Measurements from ENCODE around the gene APBA1. TPM values are rescaled to one million over a fixed set of nuclear protein-coding genes. Genes with fewer than 3 reads are reported as not detected.
"Not testable (repeated sequence)": the region's sequence is repeated elsewhere in the genome, so short reads cannot be mapped to it uniquely, and the experiment has no call there.

The APBA1 gene
- total RNA-seq, 2 donors from 2014 or later: 11.9 to 14.4 TPM

DNA sequence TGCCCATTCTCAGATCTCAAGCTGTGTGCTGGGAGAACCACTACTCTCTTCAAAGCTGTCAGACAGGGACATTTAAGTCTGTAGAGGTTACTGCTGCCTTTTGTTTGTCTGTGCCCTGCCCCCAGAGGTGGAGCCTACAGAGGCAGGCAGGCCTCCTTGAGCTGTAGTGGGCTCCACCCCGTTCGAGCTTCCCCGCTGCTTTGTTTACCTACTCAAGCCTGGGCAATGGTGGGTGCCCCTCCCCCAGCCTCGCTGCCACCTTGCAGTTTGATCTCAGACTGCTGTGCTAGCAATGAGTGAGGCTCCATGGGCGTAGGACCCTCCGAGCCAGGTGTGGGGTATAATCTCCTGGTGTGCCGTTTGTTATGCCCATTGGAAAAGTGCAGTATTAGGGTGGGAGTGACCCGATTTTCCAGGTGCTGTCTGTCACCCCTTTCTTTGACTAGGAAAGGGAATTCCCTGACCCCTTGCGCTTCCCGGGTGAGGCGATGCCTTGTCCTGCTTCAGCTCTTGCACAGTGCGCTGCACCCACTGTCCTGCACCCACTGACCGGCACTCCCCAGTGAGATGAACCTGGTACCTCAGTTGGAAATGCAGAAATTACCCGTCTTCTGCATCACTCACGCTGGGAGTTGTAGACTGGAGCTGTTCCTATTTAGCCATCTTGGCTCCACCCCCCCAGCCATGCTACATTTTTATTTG, 231.8 kb downstream of the APBA1 start:
- intact Hi-C loops (cut with DNase I, micrococcal nuclease); ATAC-seq: not testable (repeated sequence)
- peak; percentile 15 for DNase-seq

DNA sequence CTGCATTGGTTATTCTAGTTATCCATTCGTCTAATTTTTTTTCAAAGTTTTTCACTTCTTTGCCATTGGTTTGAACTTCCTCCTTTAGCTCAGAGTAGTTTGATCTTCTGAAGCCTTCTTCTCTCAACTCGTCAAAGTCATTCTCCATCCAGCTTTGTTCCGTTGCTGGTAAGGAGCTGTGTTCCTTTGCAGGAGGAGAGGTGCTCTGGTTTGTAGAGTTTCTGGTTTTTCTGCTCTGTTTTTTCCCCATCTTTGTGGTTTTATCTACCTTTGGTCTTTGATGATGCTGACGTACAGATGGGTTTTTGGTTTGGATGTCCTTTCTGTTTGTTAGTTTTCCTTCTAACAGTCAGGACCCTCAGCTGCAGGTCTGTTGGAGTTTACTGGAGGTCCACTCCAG, 232.5 kb downstream of the APBA1 start:
- intact Hi-C loops (cut with DNase I, micrococcal nuclease); DNase-seq; ATAC-seq: not testable (repeated sequence)

DNA sequence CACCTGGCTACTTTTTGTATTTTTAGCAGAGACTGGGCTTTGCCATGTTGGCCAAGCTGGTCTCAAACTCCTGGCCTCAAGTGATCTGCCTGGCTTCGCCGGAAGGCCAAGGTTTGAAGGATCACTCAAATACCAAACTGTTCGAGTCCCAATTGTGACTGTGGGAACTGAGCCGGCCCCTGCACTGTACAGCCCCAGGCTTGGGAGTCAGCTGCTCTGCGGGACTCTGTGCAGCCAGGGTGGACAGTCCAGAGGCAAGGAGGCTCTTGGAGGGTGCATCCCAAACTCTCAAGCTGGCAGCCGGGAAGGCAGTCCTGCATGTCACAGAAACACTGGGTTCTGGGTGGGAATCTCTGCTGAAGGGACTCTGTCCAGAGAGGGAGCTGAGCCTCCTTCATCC, 238.2 kb downstream of the APBA1 start:
- intact Hi-C loops (cut with DNase I, micrococcal nuclease): no loop called here
- DNase-seq: peak in 1 of 2 donors; percentile 7
- ATAC-seq: no peak

DNA sequence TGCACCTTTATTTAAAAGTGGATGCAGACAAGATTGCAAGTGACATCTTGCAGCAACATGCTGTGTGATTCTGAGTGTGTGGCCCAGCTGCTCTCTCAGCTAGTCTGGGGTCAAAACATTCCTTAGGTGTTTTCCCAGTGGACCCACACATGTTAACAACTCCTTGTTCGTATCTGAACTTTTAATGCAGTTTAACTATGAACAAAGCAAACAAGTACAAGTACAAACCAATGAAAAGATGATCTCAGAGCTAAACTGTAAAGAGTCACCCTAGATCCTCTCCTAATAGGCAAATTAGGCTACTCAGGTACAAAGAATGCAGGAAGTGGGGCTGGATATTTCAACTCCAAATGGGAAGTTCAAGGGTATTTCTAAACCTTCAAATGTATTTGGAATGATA, 238.8 kb downstream of the APBA1 start:
- DNase-seq (no peak), ATAC-seq (no peak)
- intact Hi-C loops (cut with DNase I, micrococcal nuclease): no loop called here

DNA sequence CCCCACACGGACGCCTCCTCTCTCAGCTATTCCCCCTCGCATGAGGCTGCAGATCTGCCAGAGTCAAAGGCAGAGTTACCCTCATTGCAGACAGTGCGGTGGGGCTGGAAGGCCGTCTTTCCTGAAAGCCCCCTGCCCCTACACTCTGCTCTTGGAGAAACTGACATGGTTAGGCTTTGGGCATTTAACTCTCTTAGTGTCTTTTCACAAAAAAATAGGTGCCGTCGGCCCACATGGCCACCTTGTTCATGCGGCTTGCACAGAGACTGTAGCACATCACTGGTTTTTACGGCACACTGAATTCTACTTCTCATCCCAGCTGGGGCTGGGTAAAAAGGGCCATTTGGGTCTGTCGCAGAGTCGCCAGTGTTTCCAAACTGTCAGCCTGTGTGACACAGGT, 239.5 kb downstream of the APBA1 start:
- ATAC-seq (no peak), DNase-seq (peak in 1 of 2 donors; percentile 13)
- intact Hi-C loops (cut with DNase I, micrococcal nuclease): no loop called here

DNA sequence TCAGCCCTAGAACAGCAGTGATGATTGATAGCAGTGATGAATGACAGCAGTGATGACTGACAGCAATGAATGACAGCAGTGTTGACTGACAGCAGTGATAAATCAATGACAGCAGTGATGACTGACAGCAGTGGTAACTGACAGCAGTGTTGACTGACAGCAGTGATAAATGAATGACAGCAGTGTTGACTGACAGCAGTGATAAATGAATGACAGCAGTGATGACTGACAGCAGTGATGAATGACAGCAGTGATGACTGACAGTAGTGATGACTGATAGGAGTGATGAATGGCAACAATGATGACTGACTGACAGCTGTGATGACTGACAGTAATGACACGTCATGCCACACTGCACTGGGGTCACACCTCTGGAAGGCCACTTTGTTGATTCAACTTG, 240.4 kb downstream of the APBA1 start:
- intact Hi-C loops (cut with DNase I, micrococcal nuclease): no loop called here
- peak in 1 of 2 donors; percentile 4 for DNase-seq
- no peak for ATAC-seq

DNA sequence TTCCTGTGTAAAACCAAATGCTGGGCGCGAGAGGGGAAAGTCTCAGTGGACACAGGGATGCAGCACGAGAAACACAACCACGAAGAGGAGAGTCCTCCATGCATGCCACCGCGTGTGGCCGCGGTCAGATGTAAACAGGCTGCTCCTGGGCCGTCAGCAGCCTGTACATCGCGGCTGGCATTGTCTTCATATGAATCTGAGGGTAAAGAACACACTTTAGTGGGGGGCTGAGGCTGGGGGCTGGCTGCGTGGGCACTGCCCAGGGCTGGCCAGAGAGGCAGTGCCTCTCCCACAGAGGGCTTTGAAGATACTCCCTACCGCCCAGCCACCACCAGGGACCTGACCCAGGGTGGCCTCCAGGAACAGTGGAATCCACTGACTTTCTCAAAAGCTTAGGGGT, 241.0 kb downstream of the APBA1 start:
- DNase-seq (peak in 1 of 2 donors; percentile 7), ATAC-seq (no peak)
- intact Hi-C loops (cut with DNase I, micrococcal nuclease): no loop called here

DNA sequence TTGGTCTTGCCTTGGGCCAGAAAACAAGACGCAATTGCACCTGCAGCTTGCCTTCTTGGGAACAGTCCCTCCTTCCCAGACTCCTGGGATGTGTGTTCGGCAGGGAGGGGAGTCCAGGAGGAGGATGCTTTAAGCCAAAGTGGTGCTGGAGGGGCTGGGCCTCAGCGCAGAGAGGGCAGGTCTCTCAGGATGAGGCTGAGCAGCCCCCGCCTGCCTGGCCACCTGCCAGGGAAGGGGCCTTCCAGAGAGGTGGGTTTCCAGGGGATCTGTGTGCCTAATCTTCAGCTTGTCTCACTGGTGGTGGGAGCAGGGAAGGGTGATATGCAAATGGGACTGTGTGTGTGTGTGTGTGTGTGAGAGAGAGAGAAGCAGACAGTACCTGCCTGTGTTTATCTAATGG, 242.0 kb downstream of the APBA1 start:
- no peak for DNase-seq
- no peak for ATAC-seq
- intact Hi-C loops (cut with DNase I, micrococcal nuclease): no loop called here

DNA sequence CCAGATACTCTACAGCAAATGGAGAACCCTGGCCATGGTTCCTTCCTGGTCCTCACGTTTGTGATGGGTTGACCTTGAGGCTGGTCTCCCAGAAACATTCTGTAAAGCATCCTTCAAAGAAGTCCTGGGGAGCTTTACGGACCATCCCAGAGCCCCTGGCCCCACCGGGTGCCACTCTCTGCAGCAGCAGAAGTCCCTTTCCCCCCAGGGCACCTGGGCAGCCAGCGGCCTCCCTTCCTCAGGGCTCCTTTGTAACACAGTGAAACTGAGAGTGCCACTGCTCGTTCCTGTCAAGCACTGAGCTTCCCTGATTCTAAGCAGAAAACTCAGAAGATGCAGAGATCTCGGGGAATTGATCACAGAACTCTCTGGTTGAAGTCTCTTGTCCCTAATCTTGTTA, 242.9 kb downstream of the APBA1 start:
- intact Hi-C loops (cut with DNase I, micrococcal nuclease): loop anchor here in 1 of 2 donors (5.0 kb wide), 1 partner anchor 118 kb away; no protein-coding TSS in a partner anchor
- ATAC-seq (no peak), DNase-seq (no peak)

DNA sequence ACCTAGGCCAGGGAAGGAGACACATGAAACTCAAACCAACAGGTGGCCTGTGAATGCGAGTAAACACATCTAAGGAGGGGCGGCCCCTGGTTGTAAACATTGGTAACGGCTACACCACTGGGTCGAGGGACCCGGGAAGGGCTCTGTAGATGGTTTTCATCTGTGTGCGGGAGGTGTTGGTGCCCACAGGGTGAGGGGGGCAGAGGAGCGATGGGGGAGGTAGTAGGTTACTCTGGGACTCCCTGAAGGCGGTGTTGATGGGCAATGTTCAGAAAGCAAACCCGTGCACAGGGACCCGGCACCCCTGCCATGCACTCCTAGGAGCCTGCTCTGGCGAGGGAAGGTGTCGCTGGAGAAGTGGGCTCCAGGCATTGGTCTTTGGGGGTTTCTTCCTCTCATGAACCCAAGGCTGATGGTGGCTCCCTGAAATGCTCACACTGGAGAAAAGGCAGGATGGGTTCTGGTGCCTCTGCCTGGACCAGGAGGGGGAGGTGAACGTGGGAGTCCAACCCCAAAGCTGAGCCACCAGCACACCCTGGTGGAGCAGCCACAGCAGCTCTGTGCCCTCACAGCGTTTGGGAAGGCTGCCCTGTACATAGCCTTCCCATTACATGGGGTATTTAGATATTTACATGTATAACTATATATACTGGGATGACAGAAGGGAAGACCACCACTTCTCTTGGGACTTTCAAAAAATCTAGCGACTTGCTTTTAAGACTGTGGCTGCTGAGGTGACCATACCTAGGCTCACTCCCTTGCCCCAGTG, 244.0 kb downstream of the APBA1 start:
- intact Hi-C loops (cut with DNase I, micrococcal nuclease): loop anchor here in 1 of 2 donors (5.0 kb wide), 1 partner anchor 119 kb away; no protein-coding TSS in a partner anchor
- no peak for ATAC-seq
- DNase-seq: no peak

DNA sequence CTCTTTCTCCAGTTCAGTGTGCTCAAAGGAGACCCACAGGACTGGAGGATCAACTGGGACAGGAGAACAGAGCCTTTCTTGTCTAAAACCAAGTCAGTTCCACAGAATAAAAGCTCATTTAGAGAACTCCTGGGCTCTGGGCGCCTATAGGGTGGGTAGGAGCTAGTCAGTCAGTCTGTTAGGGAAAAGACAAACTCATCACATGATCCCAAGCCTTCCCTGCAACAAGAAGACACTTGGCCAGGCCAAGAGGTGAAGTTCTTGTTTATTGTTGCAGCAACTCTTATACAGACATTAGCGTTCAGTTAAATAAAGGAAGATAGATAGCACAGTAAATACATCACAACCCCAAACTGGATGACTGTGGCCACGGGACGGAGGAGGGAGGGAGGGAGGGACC, 244.9 kb downstream of the APBA1 start:
- intact Hi-C loops (cut with DNase I, micrococcal nuclease): loop anchor here in 1 of 2 donors (5.0 kb wide), 1 partner anchor 120 kb away; no protein-coding TSS in a partner anchor
- ATAC-seq (no peak), DNase-seq (no peak)

DNA sequence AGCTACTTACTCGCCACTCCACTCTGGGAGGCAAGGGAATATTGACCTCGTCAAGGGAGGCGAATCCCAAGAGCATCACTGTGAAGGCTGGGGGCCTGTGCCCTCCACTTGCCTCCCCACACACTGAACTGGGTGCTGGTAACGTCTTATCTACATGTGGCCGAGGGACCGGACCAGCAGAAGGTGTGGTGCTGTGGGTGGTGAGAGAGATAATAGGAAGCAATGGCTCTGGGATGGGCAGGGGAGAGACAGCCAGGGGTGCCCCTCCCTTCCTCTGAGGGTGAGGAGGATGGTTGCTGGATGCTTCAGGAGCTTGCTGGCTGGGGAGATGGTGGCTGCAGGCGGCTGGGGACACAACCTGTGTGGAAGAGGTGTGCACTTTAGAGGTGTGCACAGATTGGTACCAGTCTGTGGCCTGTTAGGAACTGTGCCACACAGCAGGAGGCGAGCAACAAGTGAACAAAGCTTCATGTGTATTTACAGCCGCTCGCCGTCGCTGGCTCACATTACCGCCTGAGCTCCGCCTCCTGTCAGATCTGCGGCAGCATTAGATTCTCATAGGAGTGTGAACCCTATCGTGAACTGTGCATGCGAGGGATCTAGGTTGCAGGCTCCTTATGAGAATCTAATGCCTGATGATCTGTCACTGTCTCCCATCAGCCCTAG, 246.9 kb downstream of the APBA1 start:
- DNase-seq (no peak), ATAC-seq (no peak)
- intact Hi-C loops (cut with DNase I, micrococcal nuclease): loop anchor here in 1 of 2 donors (5.0 kb wide), 1 partner anchor 122 kb away; no protein-coding TSS in a partner anchor

DNA sequence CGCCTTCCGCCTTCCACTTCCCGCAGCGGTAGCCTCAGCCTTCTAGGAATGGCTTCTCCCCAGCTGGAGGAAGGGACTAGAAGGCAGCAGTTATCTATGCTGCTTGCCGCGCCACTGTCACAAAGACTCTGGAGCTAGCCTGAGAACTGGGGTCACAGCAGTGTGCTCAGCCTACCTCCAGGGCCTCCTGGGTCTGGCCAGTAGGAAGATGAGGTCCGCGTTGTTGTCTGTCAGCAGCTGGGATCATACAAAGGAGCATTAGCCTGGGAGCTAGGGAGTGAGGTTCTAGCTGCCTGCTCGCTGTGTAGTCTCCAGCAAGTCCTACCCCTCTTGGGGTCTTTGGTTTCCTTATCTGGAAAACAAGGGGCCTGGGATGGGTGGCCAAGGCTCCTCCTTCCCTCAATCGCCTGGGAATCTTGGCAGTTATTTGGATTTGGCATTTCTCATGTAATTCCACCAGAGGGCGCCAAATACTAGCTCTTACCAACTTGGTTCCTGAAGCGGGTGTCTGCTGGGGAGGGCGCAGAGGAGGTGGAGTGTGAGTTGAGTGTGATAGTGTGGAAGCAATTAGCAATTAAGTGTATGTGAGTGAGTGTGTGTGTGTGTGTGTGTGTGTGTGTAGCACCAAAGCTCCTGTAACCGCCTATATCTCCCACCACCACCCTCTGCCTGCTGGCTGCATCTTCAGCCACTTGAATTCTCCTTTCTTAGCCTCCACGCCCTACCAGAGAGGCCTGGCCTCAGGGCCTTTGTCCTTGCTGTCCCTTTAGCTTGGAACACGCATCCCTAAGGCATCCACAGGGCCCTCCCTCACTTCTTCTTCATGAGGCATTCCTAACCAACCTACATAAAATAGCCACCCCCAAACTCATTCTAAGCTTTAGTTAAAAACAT, 250.0 kb downstream of the APBA1 start:
- intact Hi-C loops (cut with DNase I, micrococcal nuclease): loop anchor here in 1 of 2 donors (2.0 to 5.0 kb wide), 2 partner anchors 127 to 455 kb away; no protein-coding TSS in a partner anchor
- peak; percentile 36 for DNase-seq

DNA sequence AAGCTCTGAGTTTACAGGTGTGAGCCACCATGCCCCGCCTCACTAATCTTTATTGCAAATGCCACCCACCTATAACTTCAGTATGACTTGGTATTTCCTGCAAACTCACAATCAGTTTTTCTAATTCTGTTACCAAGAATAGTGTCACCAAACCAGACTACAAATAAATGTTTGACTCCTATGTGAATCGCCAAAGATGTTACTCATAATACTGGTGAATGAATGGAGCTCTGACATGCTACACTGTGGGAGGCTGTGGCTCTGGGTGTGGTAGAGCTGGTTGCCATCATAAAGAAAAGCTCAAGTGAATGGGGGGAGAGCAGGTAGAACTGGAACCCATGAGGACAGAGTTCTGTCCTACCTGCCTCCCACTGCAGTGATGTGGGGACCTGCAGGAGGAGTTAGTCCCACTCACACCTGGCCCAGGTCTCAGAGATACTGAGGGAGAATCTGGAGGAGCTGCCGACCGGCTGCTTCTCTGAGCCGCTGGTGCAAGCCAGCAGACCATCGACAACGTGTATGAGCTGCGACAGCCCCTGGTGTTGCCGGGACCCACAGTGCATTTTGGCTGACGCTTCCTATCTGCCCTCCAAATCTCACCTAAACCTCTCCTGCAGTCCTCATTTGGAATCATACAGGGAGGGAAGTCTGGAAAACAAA, 251.4 kb downstream of the APBA1 start:
- DNase-seq (no peak), ATAC-seq (peak; percentile 45)
- intact Hi-C loops (cut with DNase I, micrococcal nuclease): loop anchor here in 1 of 2 donors (5.0 kb wide), 1 partner anchor 457 kb away; no protein-coding TSS in a partner anchor

More for the DNA sequence above, 250.0 kb downstream of the APBA1 start:
- ATAC-seq: peak; percentile 85

DNA sequence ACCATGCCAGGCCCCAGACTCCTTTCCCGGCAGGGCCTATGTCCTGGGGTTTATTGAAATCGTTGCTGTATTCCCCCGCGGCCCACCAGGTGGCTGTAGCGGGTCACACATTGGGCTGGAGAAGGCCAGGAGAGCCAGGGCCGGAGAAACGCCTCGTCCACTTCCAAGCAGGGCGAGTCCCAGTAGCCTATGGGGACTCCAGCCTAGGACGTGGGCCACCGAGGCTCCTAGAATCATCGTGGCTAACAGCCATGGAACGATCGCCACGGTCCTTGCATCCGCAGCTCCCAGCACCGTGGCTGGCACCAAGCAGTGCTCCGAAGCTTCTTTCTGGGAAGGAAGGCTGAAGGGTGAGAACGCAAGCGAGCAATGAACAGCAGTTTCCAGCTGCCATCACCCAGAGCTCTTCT, 259.4 kb downstream of the APBA1 start:
- intact Hi-C loops (cut with DNase I, micrococcal nuclease): no loop called here

DNA sequence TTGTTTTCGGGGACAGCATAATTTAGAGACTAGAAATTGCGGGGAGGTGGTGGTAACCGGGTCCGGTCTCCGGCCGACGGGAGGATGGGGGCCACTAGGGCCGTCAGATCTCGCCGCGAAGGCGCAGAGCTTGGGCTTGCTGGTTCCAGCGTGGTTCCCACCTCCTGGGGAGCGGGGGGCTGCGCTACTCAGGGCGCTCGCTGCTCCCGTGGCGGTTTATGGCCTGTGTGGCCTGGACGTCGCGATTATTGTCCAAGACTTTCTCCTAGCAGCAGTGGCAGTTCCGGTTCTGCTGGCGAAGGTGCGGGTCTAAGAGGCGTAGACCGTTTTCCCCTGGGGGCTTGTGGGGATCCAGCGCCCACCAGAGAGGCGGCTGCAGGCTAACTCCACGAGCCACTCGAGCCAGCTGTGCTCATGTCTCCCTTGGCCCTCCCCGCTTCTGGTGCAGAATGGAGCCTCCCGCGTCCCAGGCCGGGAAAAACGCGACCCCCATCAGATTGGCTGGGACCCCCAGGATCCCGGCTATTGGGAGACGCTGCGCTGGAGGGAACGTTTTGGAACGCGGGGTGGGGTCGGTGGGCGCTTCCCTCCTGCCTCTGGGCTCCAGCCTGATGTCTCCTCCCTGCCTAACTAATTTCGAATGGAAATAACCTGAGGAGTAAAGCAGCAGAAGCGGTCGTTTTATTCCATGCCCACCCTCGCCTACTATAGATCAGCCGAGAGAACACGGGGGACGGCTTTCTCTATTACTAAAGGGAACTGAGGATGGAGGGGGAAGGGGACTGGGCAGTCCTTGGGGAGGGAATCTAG, 260.0 kb downstream of the APBA1 start:
- no peak for ATAC-seq
- intact Hi-C loops (cut with DNase I, micrococcal nuclease): no loop called here
- no peak for DNase-seq

More for the DNA sequence above, 259.4 kb downstream of the APBA1 start:
- ATAC-seq: peak; percentile 74
- peak in 1 of 2 donors; percentile 45 for DNase-seq

DNA sequence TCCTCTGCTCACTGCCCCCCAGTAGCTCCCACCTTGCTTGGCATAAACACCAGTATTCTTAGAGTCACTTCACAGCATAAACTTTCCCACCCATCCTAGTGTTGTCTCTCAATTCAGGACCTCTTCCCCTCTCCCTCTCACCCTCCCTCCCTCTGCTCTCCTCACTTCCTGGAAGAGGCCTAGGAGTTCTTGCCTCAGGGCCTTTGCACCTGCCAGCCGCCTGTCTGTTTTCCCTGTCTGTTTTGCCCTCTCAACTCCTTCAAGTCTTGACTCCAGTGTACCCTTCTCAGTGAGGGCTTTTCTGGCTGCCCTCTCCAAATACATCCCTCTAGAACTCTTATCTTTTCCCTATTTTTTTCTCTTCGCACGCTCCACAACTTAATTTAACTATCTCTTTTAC, 260.9 kb downstream of the APBA1 start:
- intact Hi-C loops (cut with DNase I, micrococcal nuclease): no loop called here
- DNase-seq (no peak), ATAC-seq (no peak)
